Astrocyte (in vitro differentiated cells and primary cell): ENCODE data around the gene TRAK1. TPM values are rescaled to one million over a fixed set of nuclear protein-coding genes. Genes with fewer than 3 reads are reported as not detected.
A peak's percentile ranks its signal among the peaks of the same experiment; 100 is the strongest.

ENCODE experiments used
- DNase-seq: peaks from one replicate; pipeline ENCODE4 v3.0.0-alpha.2; 2010; ENCODE audit warnings: low read depth
- FAIRE-seq: peaks from 2 replicates; lab custom pipeline; 2011; peaks lifted over from hg19 to GRCh38; lab: Jason Lieb, UNC
- H2AFZ ChIP-seq: 2 replicates; pipeline ENCODE4 v1.6.0; 2012; ENCODE audit warnings: low read depth, low read length, inconsistent platforms
- H3K27ac ChIP-seq: 2 replicates; pipeline ENCODE4 v1.5.1; 2011; ENCODE audit warnings: low read depth, low read length, inconsistent platforms
- H3K27me3 ChIP-seq: 2 replicates; pipeline ENCODE4 v1.6.0; 2011; ENCODE audit warnings: low read length, inconsistent platforms; ENCODE audit not compliant: insufficient read depth
- H3K36me3 ChIP-seq: 2 replicates; pipeline ENCODE4 v1.5.1; 2011; ENCODE audit warnings: low read length, inconsistent platforms; ENCODE audit not compliant: insufficient read depth
- H3K4me1 ChIP-seq: 2 replicates; pipeline ENCODE4 v1.5.1; 2011; ENCODE audit warnings: low read length, inconsistent platforms; ENCODE audit not compliant: insufficient read depth
- H3K4me2 ChIP-seq: 2 replicates; pipeline ENCODE4 v1.6.0; 2012; ENCODE audit warnings: low read length, inconsistent platforms
- H3K4me3 ChIP-seq: 2 replicates; pipeline ENCODE4 v1.5.1; 2011; ENCODE audit warnings: low read depth, mild to moderate bottlenecking, low read length, inconsistent platforms; ENCODE audit not compliant: insufficient read depth
- H3K79me2 ChIP-seq: 2 replicates; pipeline ENCODE4 v1.6.0; 2012; ENCODE audit warnings: mild to moderate bottlenecking, low read length, inconsistent platforms; ENCODE audit not compliant: insufficient read depth
- H3K9ac ChIP-seq: 2 replicates; pipeline ENCODE4 v1.6.0; 2012; ENCODE audit warnings: mild to moderate bottlenecking, low read length, inconsistent platforms
- H3K9me3 ChIP-seq: 2 replicates; pipeline ENCODE4 v1.5.1; 2012; ENCODE audit warnings: low read depth, mild to moderate bottlenecking, low read length, inconsistent platforms; ENCODE audit not compliant: insufficient read depth
- H4K20me1 ChIP-seq: 2 replicates; pipeline ENCODE4 v1.6.0; 2012; ENCODE audit warnings: low read length, inconsistent platforms; ENCODE audit not compliant: insufficient read depth
- H3K27ac Mint-ChIP-seq: one replicate; pipeline ENCODE4 v1.8.0; 2021; ENCODE audit warnings: mild to moderate bottlenecking, mixed read lengths; ENCODE audit not compliant: unreplicated experiment
- H3K27me3 Mint-ChIP-seq: one replicate; pipeline ENCODE4 v1.8.0; 2021; ENCODE audit warnings: low read depth, mixed read lengths; ENCODE audit not compliant: unreplicated experiment
- H3K36me3 Mint-ChIP-seq: one replicate; pipeline ENCODE4 v1.8.0; 2021; ENCODE audit warnings: low read depth, mixed read lengths; ENCODE audit not compliant: unreplicated experiment
- H3K4me1 Mint-ChIP-seq: one replicate; pipeline ENCODE4 v1.8.0; 2021; ENCODE audit warnings: low read depth, mixed read lengths; ENCODE audit not compliant: unreplicated experiment
- H3K4me3 Mint-ChIP-seq: one replicate; pipeline ENCODE4 v1.8.0; 2021; ENCODE audit warnings: mild to moderate bottlenecking, moderate library complexity, mixed read lengths; ENCODE audit not compliant: unreplicated experiment
- H3K9me3 Mint-ChIP-seq: one replicate; pipeline ENCODE4 v1.8.0; 2021; ENCODE audit warnings: mild to moderate bottlenecking, mixed read lengths; ENCODE audit not compliant: unreplicated experiment
- EZH2 ChIP-seq: IDR thresholded peaks from 2 replicates; pipeline ENCODE4 v1.6.1; 2012; ENCODE audit warnings: mild to moderate bottlenecking, low read length, inconsistent platforms; ENCODE audit not compliant: insufficient read depth
- total RNA-seq: library from RNA; stranded (reverse); gene quantifications from 2 replicates; pipeline ENCODE4 v1.2.1, GENCODE V29; 2021
- TF ChIP-seq, protein P1 (sequence below): IDR thresholded peaks from 2 replicates; pipeline ENCODE4 v1.5.1; 2011; ENCODE audit warnings: low read depth, mild to moderate bottlenecking, inconsistent platforms, low read length, moderate library complexity; ENCODE audit not compliant: insufficient read depth

TRAK1 gene
- total RNA-seq, 1 donor from 2014 or later: 56.2 TPM

DNA sequence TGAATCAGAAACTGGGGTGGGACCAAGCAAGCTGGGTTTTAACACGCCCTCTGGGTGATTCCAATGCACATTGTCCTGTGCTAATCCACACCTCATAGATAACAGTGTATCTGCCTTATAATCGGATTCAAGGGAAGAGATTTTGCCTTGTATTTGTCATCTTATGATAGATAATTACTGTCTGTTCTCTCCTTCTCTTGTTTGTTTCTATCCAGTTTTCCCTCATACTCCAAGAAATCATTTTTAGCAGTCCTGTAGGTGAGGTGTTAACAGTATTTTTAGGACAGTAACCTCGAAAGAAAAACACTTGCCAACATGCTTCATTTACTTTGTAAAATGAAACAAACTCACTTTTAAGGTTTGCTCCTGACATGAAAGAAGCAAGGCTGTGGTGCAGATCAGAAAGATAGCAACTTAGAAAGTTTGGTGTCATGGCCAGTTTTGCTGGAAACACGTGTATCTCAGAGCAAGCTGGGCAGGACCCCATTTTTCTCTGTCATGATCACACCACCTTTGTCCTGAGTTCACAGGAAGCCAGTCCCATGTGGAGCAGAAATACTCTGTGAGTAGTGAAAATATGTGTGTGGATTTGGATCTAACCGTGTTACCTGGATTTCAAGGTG lies 72.6 kb downstream of the TRAK1 start:
- Histone ChIP-seq H3K27ac (no peak overlapping the region), H3K9ac (no peak overlapping the region), H3K36me3 (no peaks in the 10 kb centered on the region), H3K79me2 (peaks cover 27% of the 10 kb centered on the region), H4K20me1 (peaks cover 69% of the 10 kb centered on the region), H3K4me2 (no peak overlapping the region), H2AFZ (no peak overlapping the region), H3K27me3 (no peaks in the 10 kb centered on the region), H3K9me3 (no peaks in the 10 kb centered on the region), H3K4me3 (no peak overlapping the region), H3K4me1 (peaks cover 24% of the 10 kb centered on the region)
- Mint-ChIP-seq H3K4me3 (no peak overlapping the region), H3K36me3 (no peaks in the 10 kb centered on the region), H3K9me3 (no peaks in the 10 kb centered on the region), H3K4me1 (peaks cover 48% of the 10 kb centered on the region), H3K27me3 (no peaks in the 10 kb centered on the region), H3K27ac (no peak overlapping the region)
- DNase-seq (no peak), FAIRE-seq (no peak)
- TF ChIP-seq, protein P1, sequence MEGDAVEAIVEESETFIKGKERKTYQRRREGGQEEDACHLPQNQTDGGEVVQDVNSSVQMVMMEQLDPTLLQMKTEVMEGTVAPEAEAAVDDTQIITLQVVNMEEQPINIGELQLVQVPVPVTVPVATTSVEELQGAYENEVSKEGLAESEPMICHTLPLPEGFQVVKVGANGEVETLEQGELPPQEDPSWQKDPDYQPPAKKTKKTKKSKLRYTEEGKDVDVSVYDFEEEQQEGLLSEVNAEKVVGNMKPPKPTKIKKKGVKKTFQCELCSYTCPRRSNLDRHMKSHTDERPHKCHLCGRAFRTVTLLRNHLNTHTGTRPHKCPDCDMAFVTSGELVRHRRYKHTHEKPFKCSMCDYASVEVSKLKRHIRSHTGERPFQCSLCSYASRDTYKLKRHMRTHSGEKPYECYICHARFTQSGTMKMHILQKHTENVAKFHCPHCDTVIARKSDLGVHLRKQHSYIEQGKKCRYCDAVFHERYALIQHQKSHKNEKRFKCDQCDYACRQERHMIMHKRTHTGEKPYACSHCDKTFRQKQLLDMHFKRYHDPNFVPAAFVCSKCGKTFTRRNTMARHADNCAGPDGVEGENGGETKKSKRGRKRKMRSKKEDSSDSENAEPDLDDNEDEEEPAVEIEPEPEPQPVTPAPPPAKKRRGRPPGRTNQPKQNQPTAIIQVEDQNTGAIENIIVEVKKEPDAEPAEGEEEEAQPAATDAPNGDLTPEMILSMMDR: no peak
- no peak for TF ChIP-seq EZH2

DNA sequence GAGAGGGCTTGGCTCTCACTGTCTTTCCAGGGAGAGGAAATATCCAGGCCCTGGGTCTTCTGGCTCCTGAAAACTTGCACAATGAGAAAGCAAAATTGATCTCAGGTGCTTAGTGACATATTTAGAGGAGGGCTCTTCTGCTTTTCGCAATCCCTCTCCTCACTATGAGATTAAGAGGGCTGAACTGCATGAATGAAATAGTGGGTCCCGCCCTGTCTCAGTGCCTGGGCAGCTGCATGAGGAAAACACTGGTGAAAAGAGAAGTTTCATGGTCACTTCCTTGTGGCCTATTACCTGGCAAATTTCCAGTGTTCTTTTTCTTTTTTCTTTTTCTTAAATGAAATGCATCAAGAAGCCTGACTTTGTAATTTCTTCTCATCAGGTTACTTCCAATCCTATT lies 73.5 kb downstream of the TRAK1 start:
- Histone ChIP-seq H3K27ac (no peak overlapping the region), H3K36me3 (no peaks in the 10 kb centered on the region), H3K9me3 (no peaks in the 10 kb centered on the region), H3K4me2 (no peak overlapping the region), H3K79me2 (peaks cover 28% of the 10 kb centered on the region), H4K20me1 (peaks cover 69% of the 10 kb centered on the region), H3K9ac (no peak overlapping the region), H3K4me1 (peaks cover 20% of the 10 kb centered on the region), H2AFZ (no peak overlapping the region), H3K4me3 (no peak overlapping the region), H3K27me3 (no peaks in the 10 kb centered on the region)
- H3K27me3 Mint-ChIP-seq: no peaks in the 10 kb centered on the region
- H3K4me3 Mint-ChIP-seq: no peak overlapping the region
- H3K27ac Mint-ChIP-seq: peak overlapping the region; percentile 26
- FAIRE-seq (no peak), DNase-seq (no peak)
- no peaks in the 10 kb centered on the region for H3K9me3 Mint-ChIP-seq
- H3K36me3 Mint-ChIP-seq: no peaks in the 10 kb centered on the region
- H3K4me1 Mint-ChIP-seq: peaks cover 40% of the 10 kb centered on the region
- no peak for TF ChIP-seq EZH2
- TF ChIP-seq, protein P1: no peak

DNA sequence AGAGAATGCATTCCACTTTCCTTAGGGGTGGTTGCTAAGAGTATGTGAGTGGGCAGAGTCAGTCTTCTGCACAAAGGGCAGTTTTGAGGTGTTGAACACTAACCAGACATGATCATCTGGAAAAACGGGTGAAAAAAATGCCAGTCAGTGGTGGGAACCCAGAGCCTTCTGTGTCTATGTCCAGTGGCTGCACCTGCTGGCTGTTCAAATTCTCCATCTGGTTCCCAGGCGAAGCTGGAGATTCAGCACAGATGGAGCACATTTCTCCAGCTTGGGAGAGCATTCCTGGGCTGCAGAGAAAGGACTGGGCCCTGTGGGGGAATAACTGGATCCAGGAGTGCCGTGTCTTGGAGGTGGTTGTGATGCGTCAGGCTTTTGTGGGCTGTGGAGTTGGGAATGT lies 74.1 kb downstream of the TRAK1 start:
- peaks cover 69% of the 10 kb centered on the region for H4K20me1 ChIP-seq
- peaks cover 37% of the 10 kb centered on the region for H3K4me1 Mint-ChIP-seq
- H3K4me3 Mint-ChIP-seq: no peak overlapping the region

More for the DNA sequence above, 74.1 kb downstream of the TRAK1 start:
- DNase-seq: no peak
- H3K27me3 ChIP-seq: no peaks in the 10 kb centered on the region
- TF ChIP-seq, protein P1: no peak
- no peak for TF ChIP-seq EZH2
- no peak for FAIRE-seq
- H3K9ac ChIP-seq: no peak overlapping the region
- H3K9me3 ChIP-seq: no peaks in the 10 kb centered on the region
- peak overlapping the region; percentile 26 for H3K27ac Mint-ChIP-seq
- H3K27me3 Mint-ChIP-seq: no peaks in the 10 kb centered on the region
- no peak overlapping the region for H3K4me2 ChIP-seq
- H3K4me1 ChIP-seq: peaks cover 15% of the 10 kb centered on the region
- H3K9me3 Mint-ChIP-seq: no peaks in the 10 kb centered on the region
- peaks cover 30% of the 10 kb centered on the region for H3K79me2 ChIP-seq
- H3K4me3 ChIP-seq: no peak overlapping the region
- no peak overlapping the region for H3K27ac ChIP-seq
- H2AFZ ChIP-seq: no peak overlapping the region
- H3K36me3 Mint-ChIP-seq: no peaks in the 10 kb centered on the region
- no peaks in the 10 kb centered on the region for H3K36me3 ChIP-seq
